Activated CD8-positive, alpha-beta memory T cell treated with anti-CD3 and anti-CD28 coated beads, Interleukin-2, amount 10 ng/mL, durations not matched to agents 7 days and 5 days (primary cell): ENCODE measurements around the gene DMAC2. TPM values are rescaled to one million over a fixed set of nuclear protein-coding genes. Genes with fewer than 3 reads are reported as not detected.
A peak's percentile ranks its signal among the peaks of the same experiment; 100 is the strongest.
"Not testable (repeated sequence)": the region's sequence is repeated elsewhere in the genome, so short reads cannot be mapped to it uniquely, and the experiment has no call there.

Source experiments
- ATAC-seq: fragments of 150-1000 bp; cut with Tn5 transposase; one replicate; pipeline ENCODE4 v1.10.0; 2021; ENCODE audit warnings: moderate library complexity
- CTCF ChIA-PET: fragments of 350-600 bp; sonication (Branson Sonifier 250); formaldehyde crosslinking; loops from one replicate; lab custom pipeline; 2021; ENCODE audit warnings: antibody characterized with exemption; lab: Charles Lee
- DNase-seq: peaks from one replicate; pipeline ENCODE4 v3.0.0-alpha.2; 2020
- H3K27ac Mint-ChIP-seq: one replicate; pipeline ENCODE4 v1.8.0; 2021; ENCODE audit warnings: mild to moderate bottlenecking, mixed read lengths
- H3K27me3 Mint-ChIP-seq: one replicate; pipeline ENCODE4 v1.8.0; 2021; ENCODE audit warnings: mixed read lengths
- H3K36me3 Mint-ChIP-seq: one replicate; pipeline ENCODE4 v1.8.0; 2021; ENCODE audit warnings: mild to moderate bottlenecking, mixed read lengths
- H3K4me1 Mint-ChIP-seq: one replicate; pipeline ENCODE4 v1.8.0; 2021; ENCODE audit warnings: mixed read lengths
- H3K4me3 Mint-ChIP-seq: one replicate; pipeline ENCODE4 v1.8.0; 2021; ENCODE audit warnings: mild to moderate bottlenecking, moderate library complexity, mixed read lengths
- H3K9me3 Mint-ChIP-seq: one replicate; pipeline ENCODE4 v1.8.0; 2022; ENCODE audit warnings: low read depth, mixed read lengths
- total RNA-seq, 2 experiments: library from RNA; stranded (reverse); gene quantifications; one replicate each; pipeline ENCODE4 v1.2.3, GENCODE V29; 2021

Gene DMAC2
- total RNA-seq = 10 to 100 TPM; 43.2 to 56.5 TPM

DNA sequence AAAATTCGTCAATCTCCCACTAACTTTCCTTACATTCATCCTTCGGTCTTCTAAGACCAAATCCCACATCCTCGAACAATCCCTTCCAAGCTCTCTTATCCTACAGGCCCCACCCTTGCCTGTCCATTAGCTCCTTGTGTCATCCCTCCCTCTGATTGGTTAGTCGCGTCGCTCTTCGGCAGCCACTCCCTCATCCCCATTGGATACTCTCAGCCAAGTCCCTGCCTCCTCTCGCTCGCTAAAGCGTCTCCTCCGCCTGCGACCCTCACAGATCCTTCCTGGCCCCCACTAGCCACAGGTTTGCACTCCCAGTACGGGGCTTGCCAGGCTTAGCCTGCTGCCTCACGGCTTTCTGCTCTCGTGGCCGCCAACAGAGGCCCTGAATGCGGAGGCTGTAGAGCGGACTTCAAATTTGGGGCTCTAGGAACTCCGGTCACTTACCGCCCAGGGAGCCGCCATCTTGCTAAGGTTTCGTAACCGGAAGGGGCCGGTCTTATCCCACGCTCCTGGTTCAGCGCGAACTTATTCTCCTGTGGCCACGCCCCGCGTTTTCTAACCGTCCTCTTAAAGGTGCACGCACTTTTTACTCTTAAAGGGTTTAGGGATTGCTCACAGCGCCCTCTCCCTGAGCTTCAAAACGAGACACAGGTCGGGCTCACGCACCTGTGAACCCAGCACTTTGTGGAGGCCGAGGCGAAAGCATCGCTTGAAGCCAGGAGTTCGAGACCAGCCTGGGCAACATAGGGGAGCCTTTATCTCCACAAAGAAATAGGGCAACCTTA is at the start of gene DMAC2:
TSS of gene DMAC2 (minus strand) at position 472 of the 782 bp plus-strand sequence. CDS start at position 459, 13 bp downstream.
- no peaks in the 10 kb centered on the region for H3K27me3 Mint-ChIP-seq
- H3K4me3 Mint-ChIP-seq = no peak within 1 kb of the TSS
- peaks cover 19% of the 10 kb centered on the region for H3K4me1 Mint-ChIP-seq
- H3K36me3 Mint-ChIP-seq = peaks cover 7% of the 10 kb centered on the region
- H3K27ac Mint-ChIP-seq = no peak within 1 kb of the TSS
- CTCF ChIA-PET = interaction anchor here (0.7 to 7.0 kb wide), 25 partner anchors 8 to 1299 kb away, joined by 3 to 63 read pairs (median 4); partner anchors contain the start of genes B9D2, CEACAM21 and HNRNPUL1
- no peaks in the 10 kb centered on the region for H3K9me3 Mint-ChIP-seq
- DNase-seq (peak; percentile 99), ATAC-seq (peak; percentile 96)

DNA sequence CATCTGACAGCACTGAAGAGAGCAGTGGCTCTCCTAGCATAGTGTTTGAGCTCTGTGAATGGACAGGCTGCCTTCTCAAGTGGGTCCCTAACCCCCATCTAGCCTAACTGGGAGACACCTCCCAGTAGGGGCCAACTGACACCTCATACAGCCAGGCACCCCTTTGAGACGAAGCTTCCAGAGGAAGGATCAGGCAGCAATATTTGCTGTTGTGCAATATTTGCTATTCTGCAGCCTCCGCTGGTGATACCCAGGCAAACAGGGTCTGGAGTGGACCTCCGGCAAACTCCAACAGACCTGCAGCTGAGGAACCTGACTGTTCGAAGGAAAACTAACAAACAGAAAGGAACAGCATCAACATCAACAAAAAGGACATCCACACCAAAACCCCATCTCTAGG is 47.2 kb upstream of the DMAC2 start:
- H3K4me1 Mint-ChIP-seq, CTCF ChIA-PET, H3K9me3 Mint-ChIP-seq, DNase-seq, H3K4me3 Mint-ChIP-seq, H3K36me3 Mint-ChIP-seq, H3K27ac Mint-ChIP-seq, ATAC-seq: not testable (repeated sequence)
- peaks cover 58% of the 10 kb centered on the region for H3K27me3 Mint-ChIP-seq

DNA sequence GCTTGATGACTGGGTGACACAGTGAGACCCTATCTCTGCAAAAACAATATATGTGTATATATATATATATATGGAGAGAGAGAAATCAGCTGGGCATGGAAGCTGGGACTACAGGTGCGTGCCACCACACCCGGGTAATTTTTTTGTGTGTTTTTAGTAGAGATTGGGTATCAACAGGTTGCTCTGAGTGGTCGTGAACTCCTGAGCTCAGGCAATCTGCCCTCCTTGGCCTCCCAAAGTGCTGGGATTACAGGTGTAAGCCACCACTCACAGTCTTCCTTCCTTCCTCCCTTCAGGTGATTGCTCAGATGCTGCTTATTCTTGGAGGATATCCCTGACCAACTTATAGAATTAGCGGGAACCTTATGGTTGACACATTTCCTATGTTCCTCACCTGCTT is 45.1 kb upstream of the DMAC2 start:
- Mint-ChIP-seq H3K4me3 (no peak overlapping the region), H3K9me3 (no peaks in the 10 kb centered on the region), H3K27me3 (peaks cover 72% of the 10 kb centered on the region), H3K36me3 (no peaks in the 10 kb centered on the region), H3K4me1 (no peaks in the 10 kb centered on the region), H3K27ac (no peak overlapping the region)
- ATAC-seq = no peak
- no peak for DNase-seq
- CTCF ChIA-PET = interaction anchor here (1.3 kb wide), 1 partner anchor 22 kb away, joined by 3 read pairs; no protein-coding TSS in a partner anchor

DNA sequence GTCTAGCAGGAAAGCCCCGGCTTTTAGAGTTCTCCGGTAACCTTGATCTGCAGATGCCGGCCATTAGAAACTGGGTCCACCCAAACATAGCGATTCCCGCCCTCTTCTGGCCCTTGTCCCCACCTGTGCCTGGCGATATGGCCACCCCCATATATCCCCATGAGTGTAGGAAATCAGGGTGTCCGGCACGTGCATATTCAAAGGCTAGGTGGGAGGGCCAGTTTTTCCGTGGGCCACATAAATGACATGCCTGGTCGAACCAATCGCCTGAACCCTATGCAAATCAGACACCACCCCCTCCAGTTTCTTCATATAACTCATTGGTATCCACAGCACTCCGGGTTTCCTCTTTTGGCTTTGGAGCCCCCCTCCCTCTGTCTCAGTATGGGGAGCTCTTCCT is 40.6 kb upstream of the DMAC2 start:
- Mint-ChIP-seq H3K4me3 (no peak overlapping the region), H3K27ac (no peak overlapping the region), H3K27me3 (peaks cover 66% of the 10 kb centered on the region), H3K9me3 (no peaks in the 10 kb centered on the region), H3K36me3 (no peaks in the 10 kb centered on the region), H3K4me1 (no peaks in the 10 kb centered on the region)
- CTCF ChIA-PET = interaction anchor here (1.4 kb wide), 1 partner anchor 226 kb away, joined by 3 read pairs; no protein-coding TSS in a partner anchor
- no peak for ATAC-seq
- DNase-seq = no peak

DNA sequence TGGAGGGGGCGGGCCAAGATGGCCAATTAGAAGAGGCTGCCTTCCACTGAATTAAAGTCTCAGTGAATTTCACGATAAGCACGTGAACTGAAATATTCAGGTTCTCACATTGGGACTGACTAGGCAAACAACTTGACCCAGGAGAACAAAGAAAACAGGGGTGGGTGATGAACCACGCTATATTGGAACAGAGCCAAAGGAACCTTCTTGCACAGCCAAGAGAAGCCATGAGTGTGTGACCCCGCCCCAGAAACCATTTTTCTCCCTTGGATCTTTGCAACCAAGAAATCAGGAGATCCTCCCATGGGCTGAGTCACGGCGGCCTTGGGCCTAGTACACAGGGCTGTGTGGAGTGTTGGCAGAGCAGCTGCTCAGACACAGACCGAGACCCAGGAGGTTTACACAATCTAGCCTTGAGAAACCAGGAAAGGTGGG is 40.1 kb upstream of the DMAC2 start:
- no peaks in the 10 kb centered on the region for H3K36me3 Mint-ChIP-seq
- H3K27me3 Mint-ChIP-seq = peaks cover 61% of the 10 kb centered on the region
- H3K27ac Mint-ChIP-seq = no peak overlapping the region
- ATAC-seq (no peak), DNase-seq (no peak)
- no peaks in the 10 kb centered on the region for H3K9me3 Mint-ChIP-seq
- H3K4me3 Mint-ChIP-seq = no peak overlapping the region
- no peaks in the 10 kb centered on the region for H3K4me1 Mint-ChIP-seq
- CTCF ChIA-PET = interaction anchor here (1.4 kb wide), 1 partner anchor 227 kb away, joined by 3 read pairs; no protein-coding TSS in a partner anchor

DNA sequence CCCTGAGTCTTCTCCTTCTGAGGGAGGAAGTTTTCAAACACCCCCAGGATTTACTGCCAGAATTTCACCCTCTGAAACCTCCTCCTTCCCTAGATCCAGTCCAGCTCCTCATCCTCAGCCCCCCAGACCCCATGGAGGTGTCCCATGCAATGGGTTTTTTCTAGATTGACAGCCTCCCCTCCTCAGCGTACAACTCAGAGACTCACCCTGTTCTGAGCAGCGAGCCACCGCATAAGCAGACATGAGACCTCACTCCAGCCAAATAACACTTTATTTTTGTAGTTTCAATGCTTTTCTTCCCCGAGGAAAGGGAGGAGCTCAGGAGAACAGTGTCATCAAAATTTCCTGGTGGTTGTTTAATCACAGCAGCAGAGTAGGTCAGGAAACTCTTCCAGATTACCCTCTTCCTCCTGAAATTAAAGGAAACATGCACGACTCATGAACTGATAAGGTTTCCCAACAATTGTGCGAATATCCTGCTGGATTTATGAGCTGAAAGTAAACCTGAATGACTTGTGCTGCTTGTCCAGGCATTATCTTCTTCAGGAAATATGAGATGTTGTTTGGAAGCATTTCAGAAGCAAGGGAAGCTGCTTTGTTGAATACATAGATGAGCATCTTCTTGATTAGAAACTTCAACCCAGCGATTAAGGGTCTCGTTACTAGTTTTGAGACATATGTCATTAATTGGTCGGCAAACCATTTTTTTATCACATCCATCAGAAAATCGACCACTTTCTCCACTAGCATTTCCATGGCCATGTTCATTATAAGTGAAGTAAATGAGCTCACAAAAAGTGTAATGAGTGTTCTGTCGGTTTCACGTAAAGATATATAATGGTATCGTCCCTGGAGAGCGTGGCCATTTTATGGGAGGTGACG is 39.4 kb upstream of the DMAC2 start:
- Mint-ChIP-seq H3K4me3 (no peak overlapping the region), H3K27me3 (peaks cover 56% of the 10 kb centered on the region), H3K27ac (no peak overlapping the region), H3K9me3 (no peaks in the 10 kb centered on the region), H3K36me3 (no peaks in the 10 kb centered on the region), H3K4me1 (no peaks in the 10 kb centered on the region)
- CTCF ChIA-PET = interaction anchor here (0.9 to 1.4 kb wide), 2 partner anchors 30 to 228 kb away, joined by 3 read pairs; no protein-coding TSS in a partner anchor
- DNase-seq (no peak), ATAC-seq (no peak)

DNA sequence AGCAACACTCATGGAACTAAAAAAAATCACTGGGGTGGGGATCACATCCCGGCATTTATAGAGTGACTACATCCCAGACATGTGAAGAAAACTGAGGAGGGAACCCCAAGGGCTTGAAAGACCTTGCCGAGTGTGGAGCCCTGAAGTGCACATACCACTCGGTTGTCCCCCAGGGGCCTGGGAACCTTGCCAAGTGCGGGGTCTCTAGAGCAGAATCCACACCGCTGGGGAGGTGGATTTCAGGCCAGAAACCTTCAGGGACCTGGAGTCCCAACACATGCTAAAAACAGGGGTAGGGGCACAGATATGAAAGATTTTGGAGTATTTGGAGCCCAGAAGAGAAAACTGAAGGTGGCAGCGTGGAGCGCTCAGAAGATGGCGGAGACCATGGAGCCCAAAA is 38.5 kb upstream of the DMAC2 start:
- H3K27me3 Mint-ChIP-seq = peaks cover 56% of the 10 kb centered on the region
- H3K4me1 Mint-ChIP-seq = no peaks in the 10 kb centered on the region
- CTCF ChIA-PET = interaction anchor here (0.5 to 1.2 kb wide), 3 partner anchors 29 to 343 kb away, joined by 3 to 4 read pairs (median 3); no protein-coding TSS in a partner anchor
- no peak overlapping the region for H3K27ac Mint-ChIP-seq
- no peak overlapping the region for H3K4me3 Mint-ChIP-seq
- ATAC-seq = no peak
- no peaks in the 10 kb centered on the region for H3K36me3 Mint-ChIP-seq
- no peaks in the 10 kb centered on the region for H3K9me3 Mint-ChIP-seq
- no peak for DNase-seq

DNA sequence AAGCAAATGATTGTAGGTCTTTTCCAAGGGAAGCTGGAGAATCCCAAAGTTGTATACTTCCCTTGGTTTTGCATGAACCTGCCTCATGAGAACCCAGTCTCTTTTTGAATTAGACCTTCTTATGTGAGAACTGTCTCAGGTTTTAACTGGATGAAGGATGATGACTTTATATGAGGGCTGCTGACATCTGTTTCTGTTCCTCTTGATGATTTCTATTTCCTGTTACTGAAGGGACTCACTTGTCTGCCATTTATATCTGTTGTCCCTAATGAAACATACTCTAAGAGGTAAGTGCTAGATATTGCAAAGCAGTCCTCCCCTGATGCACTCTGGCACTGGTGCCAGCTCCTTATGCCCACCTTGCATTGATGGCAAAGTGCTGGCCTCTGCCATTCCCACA is 36.9 kb upstream of the DMAC2 start:
- DNase-seq (no peak), ATAC-seq (no peak)
- CTCF ChIA-PET = interaction anchor here (1.6 kb wide), 1 partner anchor 27 kb away, joined by 4 read pairs; no protein-coding TSS in a partner anchor
- Mint-ChIP-seq H3K9me3 (no peaks in the 10 kb centered on the region), H3K4me1 (no peaks in the 10 kb centered on the region), H3K4me3 (no peak overlapping the region), H3K36me3 (no peaks in the 10 kb centered on the region), H3K27me3 (peaks cover 57% of the 10 kb centered on the region), H3K27ac (no peak overlapping the region)

DNA sequence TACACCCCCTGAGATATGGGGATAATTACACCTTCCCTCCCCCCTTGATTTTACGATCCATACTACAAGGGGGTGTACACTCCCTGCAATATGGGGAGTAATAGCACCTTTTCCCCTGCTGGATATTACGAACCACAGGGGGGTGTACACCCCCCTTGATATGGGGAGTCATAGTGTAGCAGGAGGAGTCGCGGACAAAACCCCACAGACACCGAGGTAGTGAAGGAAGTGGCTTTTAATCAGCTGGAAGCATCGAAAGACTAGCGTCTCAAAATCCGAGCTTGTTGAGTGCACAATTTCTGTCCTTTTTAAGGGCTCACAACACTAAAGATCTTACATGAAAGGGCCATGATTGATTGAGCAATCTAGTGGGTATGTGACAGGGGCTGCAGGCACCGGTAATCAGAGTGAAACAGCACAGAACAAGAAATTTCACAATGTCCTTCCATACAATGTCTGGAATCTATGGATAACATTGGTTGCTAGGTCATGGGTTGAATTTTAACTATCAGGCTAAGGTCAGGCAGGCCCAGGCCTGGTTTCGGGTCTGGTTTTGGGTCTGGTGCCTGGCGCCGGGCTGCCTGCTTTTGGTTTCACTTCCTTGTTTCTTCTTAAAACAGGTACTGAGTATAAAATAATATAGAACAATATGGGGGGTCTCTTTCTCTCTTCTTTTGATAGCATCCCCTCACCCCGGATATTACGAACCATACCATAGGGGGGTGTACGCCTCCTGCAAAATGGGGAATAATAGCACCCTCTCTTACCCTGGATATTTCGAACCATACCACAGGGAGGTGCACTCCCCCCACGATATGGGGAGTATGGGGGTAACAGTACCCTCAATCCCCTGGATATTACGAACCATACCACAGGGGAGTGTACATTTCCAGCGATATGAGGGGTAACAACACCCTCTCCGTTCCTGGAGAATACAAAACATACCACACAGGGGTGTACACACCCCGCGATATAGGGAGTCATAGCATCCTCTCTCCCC is 23.8 kb upstream of the DMAC2 start:
- H3K27me3 Mint-ChIP-seq = peaks cover 43% of the 10 kb centered on the region

DNA sequence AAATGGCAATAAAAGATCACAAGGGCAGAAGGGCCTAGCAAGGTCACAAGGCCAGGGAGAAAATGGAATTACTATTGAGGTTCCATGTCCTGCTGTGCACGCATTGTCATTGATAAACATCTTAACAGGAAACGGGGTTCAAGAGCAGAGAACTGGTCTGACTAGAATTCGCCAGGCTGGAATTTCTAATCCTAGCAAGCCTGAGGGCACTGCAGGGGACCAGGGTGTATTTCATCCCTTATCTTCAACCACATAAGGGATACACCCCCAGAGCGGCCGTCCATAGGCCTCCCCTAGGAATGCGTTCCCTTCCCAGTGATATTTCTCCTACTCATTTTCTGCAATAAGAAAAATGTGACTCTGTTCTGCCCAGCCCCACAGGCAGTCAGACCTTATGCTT is 22.8 kb upstream of the DMAC2 start:
- Mint-ChIP-seq H3K4me1 (peaks cover 31% of the 10 kb centered on the region), H3K27ac (peak overlapping the region; percentile 9), H3K4me3 (no peak overlapping the region), H3K27me3 (peaks cover 33% of the 10 kb centered on the region), H3K9me3 (no peaks in the 10 kb centered on the region), H3K36me3 (no peaks in the 10 kb centered on the region)
- ATAC-seq (no peak), DNase-seq (no peak)
- CTCF ChIA-PET = interaction anchor here (1.4 kb wide), 1 partner anchor 23 kb away, joined by 3 read pairs; no protein-coding TSS in a partner anchor

More for the DNA sequence above, 23.8 kb upstream of the DMAC2 start:
- not testable (repeated sequence) for H3K36me3 Mint-ChIP-seq, H3K9me3 Mint-ChIP-seq
- peak overlapping the region; percentile 63 for H3K4me3 Mint-ChIP-seq
- peak; percentile 68 for ATAC-seq
- peak overlapping the region; percentile 79 for H3K27ac Mint-ChIP-seq
- CTCF ChIA-PET = interaction anchor here (0.6 to 1.4 kb wide), 5 partner anchors 14 to 133 kb away, joined by 3 to 5 read pairs (median 3); no protein-coding TSS in a partner anchor
- peak; percentile 70 for DNase-seq
- H3K4me1 Mint-ChIP-seq = peaks cover 23% of the 10 kb centered on the region

DNA sequence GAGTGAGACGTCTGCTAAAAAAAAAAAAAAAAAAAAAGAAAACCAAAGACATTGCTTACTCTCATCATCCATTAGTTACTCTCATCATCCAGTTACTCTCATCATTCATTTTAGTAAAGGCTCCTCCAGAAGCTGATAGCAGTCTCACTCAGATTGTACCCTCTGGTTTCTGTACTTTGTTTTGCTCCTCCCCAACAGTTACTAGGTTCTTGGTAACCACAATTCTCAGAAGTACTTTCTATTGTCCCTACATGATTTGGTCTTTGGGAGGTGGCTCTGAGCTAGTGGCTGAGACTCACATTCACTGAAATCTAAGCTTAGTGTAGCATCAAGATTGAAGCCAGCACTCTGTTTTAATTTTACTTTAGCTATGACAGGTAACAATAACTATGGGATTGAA is 17.5 kb upstream of the DMAC2 start:
- H3K36me3 Mint-ChIP-seq = peaks cover 8% of the 10 kb centered on the region
- CTCF ChIA-PET = interaction anchor here (0.6 to 3.3 kb wide), 20 partner anchors 9 to 312 kb away, joined by 3 to 28 read pairs (median 6); partner anchors contain the start of gene DMAC2
- DNase-seq = peak; percentile 57
- peak overlapping the region; percentile 89 for H3K27ac Mint-ChIP-seq
- H3K4me1 Mint-ChIP-seq = peaks cover 43% of the 10 kb centered on the region
- peak overlapping the region; percentile 55 for H3K4me3 Mint-ChIP-seq
- ATAC-seq = peak; percentile 97
- no peaks in the 10 kb centered on the region for H3K9me3 Mint-ChIP-seq
- H3K27me3 Mint-ChIP-seq = peaks cover 14% of the 10 kb centered on the region
